Neural progenitor cell (in vitro differentiated cells): Measurements from ENCODE around the gene GADD45B. TPM values are rescaled to one million over a fixed set of nuclear protein-coding genes. Genes with fewer than 3 reads are reported as not detected.

Source experiments
- DNase-seq: peaks from one replicate; pipeline ENCODE4 v3.0.0-alpha.2; 2016; ENCODE audit warnings: low spot score
- H2AFZ ChIP-seq: fragments of 200-600 bp; sonication (generic); replicated peaks from 2 replicates; pipeline ENCODE4 v1.6.1; 2016; ENCODE audit warnings: antibody characterized with exemption
- H3F3A ChIP-seq: fragments of 200-600 bp; sonication (generic); 2 replicates; pipeline ENCODE4 v1.6.1; 2016; ENCODE audit warnings: antibody characterized with exemption, low read depth
- H3K27ac ChIP-seq: fragments of 200-600 bp; sonication (generic); 2 replicates; pipeline ENCODE4 v1.5.1; 2016; ENCODE audit warnings: mild to moderate bottlenecking
- H3K27me3 ChIP-seq: fragments of 200-600 bp; sonication (generic); 2 replicates; pipeline ENCODE4 v1.6.1; 2016; ENCODE audit warnings: mild to moderate bottlenecking, moderate library complexity
- H3K36me3 ChIP-seq: fragments of 200-600 bp; sonication (generic); 2 replicates; pipeline ENCODE4 v1.5.1; 2016
- H3K4me1 ChIP-seq: fragments of 200-600 bp; sonication (generic); 2 replicates; pipeline ENCODE4 v1.6.1; 2016; ENCODE audit warnings: mixed run types
- H3K4me2 ChIP-seq: fragments of 200-600 bp; sonication (generic); 2 replicates; pipeline ENCODE4 v1.6.1; 2016
- H3K4me3 ChIP-seq: fragments of 200-600 bp; sonication (generic); 2 replicates; pipeline ENCODE4 v1.5.1; 2016
- H3K79me2 ChIP-seq: fragments of 200-600 bp; sonication (generic); 2 replicates; pipeline ENCODE4 v1.6.1; 2016; ENCODE audit warnings: low read depth
- H3K9ac ChIP-seq: fragments of 200-600 bp; sonication (generic); 2 replicates; pipeline ENCODE4 v1.6.1; 2016
- H3K9me3 ChIP-seq: fragments of 200-600 bp; sonication (generic); 2 replicates; pipeline ENCODE4 v1.5.1; 2016; ENCODE audit warnings: low read depth
- H4K20me1 ChIP-seq: fragments of 200-600 bp; sonication (generic); 2 replicates; pipeline ENCODE4 v1.6.1; 2016; ENCODE audit warnings: low read depth
- H3K27ac Mint-ChIP-seq: 3 replicates; pipeline ENCODE4 v1.8.0; 2021; ENCODE audit warnings: mixed read lengths
- H3K27me3 Mint-ChIP-seq: 2 replicates; pipeline ENCODE4 v1.8.0; 2022; ENCODE audit warnings: low read depth, mild to moderate bottlenecking, inconsistent platforms, moderate library complexity, mixed read lengths; ENCODE audit not compliant: insufficient read depth
- H3K36me3 Mint-ChIP-seq: 3 replicates; pipeline ENCODE4 v1.8.0; 2021; ENCODE audit warnings: mixed read lengths
- H3K4me1 Mint-ChIP-seq: 3 replicates; pipeline ENCODE4 v1.8.0; 2021; ENCODE audit warnings: mixed read lengths
- H3K4me3 Mint-ChIP-seq: 3 replicates; pipeline ENCODE4 v1.8.0; 2021; ENCODE audit warnings: mild to moderate bottlenecking, moderate library complexity, mixed read lengths
- H3K9me3 Mint-ChIP-seq: 3 replicates; pipeline ENCODE4 v1.8.0; 2020; ENCODE audit warnings: mixed read lengths
- CTCF ChIP-seq: fragments of 200-600 bp; sonication (generic); IDR thresholded peaks from 2 replicates; pipeline ENCODE4 v1.5.1; 2017; ENCODE audit warnings: antibody characterized with exemption, mild to moderate bottlenecking
- EZH2 ChIP-seq: fragments of 200-600 bp; sonication (generic); IDR thresholded peaks from 2 replicates; pipeline ENCODE4 v1.6.1; 2017; ENCODE audit warnings: antibody characterized with exemption, mild to moderate bottlenecking, moderate library complexity
- EZH2phosphoT487 ChIP-seq: fragments of 200-600 bp; sonication (generic); IDR thresholded peaks from 2 replicates; pipeline ENCODE4 v1.6.1; 2017; ENCODE audit warnings: antibody characterized with exemption
- total RNA-seq: library from RNA; depleted of rRNA; stranded (reverse); fragments of >200 nt; gene quantifications from 2 replicates; pipeline ENCODE4 v1.2.3, GENCODE V29; 2015; ENCODE audit warnings: low replicate concordance

Gene GADD45B
- total RNA-seq, 1 donor from 2014 or later: 6.2 TPM

- peaks cover 26% of the 10 kb centered on the region for H3K4me1 ChIP-seq
- peaks cover 21% of the 10 kb centered on the region for H3F3A ChIP-seq
- no peaks in the 10 kb centered on the region for H3K79me2 ChIP-seq
- DNase-seq: peak; percentile 47
- peaks cover 35% of the 10 kb centered on the region for H4K20me1 ChIP-seq
- H3K9me3 ChIP-seq: no peaks in the 10 kb centered on the region
- Mint-ChIP-seq H3K27ac (no peak overlapping the region), H3K36me3 (no peaks in the 10 kb centered on the region), H3K4me1 (peaks cover 22% of the 10 kb centered on the region), H3K27me3 (peaks cover 48% of the 10 kb centered on the region), H3K9me3 (no peaks in the 10 kb centered on the region), H3K4me3 (peak overlapping the region; percentile 81)
- H3K9ac ChIP-seq: no peak overlapping the region
- no peak overlapping the region for H3K27ac ChIP-seq
- H2AFZ ChIP-seq: no peak overlapping the region
- H3K36me3 ChIP-seq: no peaks in the 10 kb centered on the region
- peak overlapping the region; percentile 69 for H3K4me2 ChIP-seq
- TF ChIP-seq EZH2phosphoT487 (peak; percentile 65), EZH2 (peak; percentile 68), CTCF (no peak)
- peaks cover 62% of the 10 kb centered on the region for H3K27me3 ChIP-seq
- H3K4me3 ChIP-seq: peak overlapping the region; percentile 37
These were observed 3.0 kb downstream of the GADD45B start for GRCh38 chr19:2478756-2479555.

DNA sequence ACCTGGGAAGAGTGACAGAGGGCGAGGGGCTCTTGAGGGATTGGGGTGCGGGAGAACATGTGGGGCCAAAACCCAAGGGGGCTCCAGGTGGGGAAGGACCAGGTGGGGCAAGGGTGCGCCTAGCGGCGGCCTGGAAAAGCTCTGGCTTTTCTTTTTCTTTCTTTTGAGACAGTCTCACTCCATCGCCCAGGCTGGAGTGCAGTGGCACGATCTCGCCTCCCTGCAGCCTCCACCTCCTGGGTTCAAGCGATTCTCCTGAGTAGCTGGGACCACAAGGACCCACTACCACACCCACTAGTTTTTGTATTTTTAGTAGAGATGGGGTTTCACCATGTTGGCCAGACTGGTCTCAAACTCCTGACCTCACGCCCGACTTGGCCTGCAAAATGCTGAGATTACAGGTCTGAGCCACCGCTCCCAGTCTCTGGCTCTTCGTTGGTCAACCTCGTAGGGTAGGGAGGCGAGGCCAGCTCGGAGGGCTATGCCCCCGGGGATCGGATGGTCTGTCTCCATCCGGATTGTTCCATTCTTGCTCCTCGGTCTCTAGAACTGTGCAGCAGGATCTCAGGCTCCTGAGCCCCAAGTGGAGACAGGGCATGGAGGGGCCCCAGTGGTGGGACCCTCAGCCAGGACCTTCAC, 3.7 kb downstream of the GADD45B start:
- Mint-ChIP-seq H3K36me3 (no peaks in the 10 kb centered on the region), H3K9me3 (no peaks in the 10 kb centered on the region), H3K4me3 (peak overlapping the region; percentile 58), H3K4me1 (peaks cover 22% of the 10 kb centered on the region), H3K27ac (no peak overlapping the region), H3K27me3 (peaks cover 48% of the 10 kb centered on the region)
- Histone ChIP-seq H3K9ac (no peak overlapping the region), H3K36me3 (no peaks in the 10 kb centered on the region), H2AFZ (no peak overlapping the region), H3K27me3 (peaks cover 60% of the 10 kb centered on the region), H3K4me3 (peak overlapping the region; percentile 37), H3K4me1 (peaks cover 26% of the 10 kb centered on the region), H4K20me1 (peaks cover 35% of the 10 kb centered on the region), H3K27ac (no peak overlapping the region), H3K4me2 (peak overlapping the region; percentile 69), H3K79me2 (no peaks in the 10 kb centered on the region), H3K9me3 (no peaks in the 10 kb centered on the region), H3F3A (peaks cover 21% of the 10 kb centered on the region)
- no peak for DNase-seq
- TF ChIP-seq CTCF (peak; percentile 43), EZH2phosphoT487 (no peak)

GRCh38 chr19:2481466-2481865, 5.5 kb downstream of the GADD45B start:
- Mint-ChIP-seq H3K9me3 (no peaks in the 10 kb centered on the region), H3K27ac (no peak overlapping the region), H3K36me3 (no peaks in the 10 kb centered on the region), H3K4me3 (no peak overlapping the region), H3K27me3 (peaks cover 50% of the 10 kb centered on the region), H3K4me1 (peaks cover 18% of the 10 kb centered on the region)
- peaks cover 43% of the 10 kb centered on the region for H3K27me3 ChIP-seq
- H3K27ac ChIP-seq: no peak overlapping the region
- peaks cover 13% of the 10 kb centered on the region for H3F3A ChIP-seq
- TF ChIP-seq EZH2phosphoT487 (no peak), EZH2 (no peak), CTCF (no peak)
- no peak overlapping the region for H3K4me3 ChIP-seq
- no peaks in the 10 kb centered on the region for H3K9me3 ChIP-seq
- H4K20me1 ChIP-seq: peaks cover 25% of the 10 kb centered on the region
- H3K79me2 ChIP-seq: no peaks in the 10 kb centered on the region
- peaks cover 23% of the 10 kb centered on the region for H3K4me1 ChIP-seq
- H3K9ac ChIP-seq: no peak overlapping the region
- DNase-seq: no peak
- H2AFZ ChIP-seq: no peak overlapping the region
- no peaks in the 10 kb centered on the region for H3K36me3 ChIP-seq
- H3K4me2 ChIP-seq: no peak overlapping the region
